Measurements from ENCODE around the gene XCL2. TPM values are rescaled to one million over a fixed set of nuclear protein-coding genes. Genes with fewer than 3 reads are reported as not detected.
"Not testable (repeated sequence)": the region's sequence is repeated elsewhere in the genome, so short reads cannot be mapped to it uniquely, and the experiment has no call there.

XCL2 gene
- total RNA-seq, 1 experiment from 2014 or later: not detected

GRCh38 chr1:168578531-168579185 is 34.9 kb upstream of the XCL2 start:
- CTCF ChIA-PET: interaction anchor here (1.5 kb wide), 1 partner anchor 236 kb away, joined by 5 read pairs; no protein-coding TSS in a partner anchor
- intact Hi-C loops (cut with micrococcal nuclease; ENCODE audit: unreplicated experiment); H3K4me1 Mint-ChIP-seq (ENCODE audit: low read depth, unreplicated experiment): not testable (repeated sequence)

GRCh38 chr1:168576245-168576688 is 32.5 kb upstream of the XCL2 start, which contains the start of gene XCL1:
Gene XCL1, plus strand, starts transcription at chr1:168576605. Its CDS starts 33 bp downstream, at chr1:168576638.
- H3K36me3 Mint-ChIP-seq (ENCODE audit: insufficient read depth, unreplicated experiment); H3K27me3 Mint-ChIP-seq (ENCODE audit: unreplicated experiment); H3K27ac Mint-ChIP-seq (ENCODE audit: unreplicated experiment); BruUV-seq (replicated peaks); DNase-seq; intact Hi-C loops (cut with micrococcal nuclease; ENCODE audit: unreplicated experiment); H3K4me1 Mint-ChIP-seq (ENCODE audit: low read depth, unreplicated experiment); H3K4me3 Mint-ChIP-seq (ENCODE audit: low read depth, unreplicated experiment); H3K9me3 Mint-ChIP-seq (ENCODE audit: low read depth, unreplicated experiment); CTCF ChIA-PET: not testable (repeated sequence)

More at GRCh38 chr1:168578531-168579185, 34.9 kb upstream of the XCL2 start:
- H3K9me3 Mint-ChIP-seq (ENCODE audit: low read depth, unreplicated experiment); DNase-seq; H3K4me3 Mint-ChIP-seq (ENCODE audit: low read depth, unreplicated experiment); H3K27ac Mint-ChIP-seq (ENCODE audit: unreplicated experiment); H3K36me3 Mint-ChIP-seq (ENCODE audit: insufficient read depth, unreplicated experiment); H3K27me3 Mint-ChIP-seq (ENCODE audit: unreplicated experiment); BruUV-seq (replicated peaks): not testable (repeated sequence)

- intact Hi-C loops (cut with micrococcal nuclease; ENCODE audit: unreplicated experiment): loop anchor here (1.0 to 2.0 kb wide), 2 partner anchors 135 to 231 kb away; no protein-coding TSS in a partner anchor
- H3K4me1 Mint-ChIP-seq (ENCODE audit: low read depth, unreplicated experiment); CTCF ChIA-PET; BruUV-seq (replicated peaks); H3K27ac Mint-ChIP-seq (ENCODE audit: unreplicated experiment); H3K9me3 Mint-ChIP-seq (ENCODE audit: low read depth, unreplicated experiment); H3K4me3 Mint-ChIP-seq (ENCODE audit: low read depth, unreplicated experiment); H3K36me3 Mint-ChIP-seq (ENCODE audit: insufficient read depth, unreplicated experiment); H3K27me3 Mint-ChIP-seq (ENCODE audit: unreplicated experiment): not testable (repeated sequence)
- TF ChIP-seq CTCF (IDR thresholded peaks at IDR 0.05; ENCODE audit: unreplicated experiment): peak; percentile 40
- peak; percentile 46 for DNase-seq
Observed at GRCh38 chr1:168574234-168574633, 30.4 kb upstream of the XCL2 start.

GRCh38 chr1:168572633-168573032 is 28.8 kb upstream of the XCL2 start:
- CTCF ChIA-PET: no interaction called here
- Mint-ChIP-seq H3K9me3 (ENCODE audit: low read depth, unreplicated experiment) (no peaks in the 10 kb centered on the region), H3K27me3 (ENCODE audit: unreplicated experiment) (no peaks in the 10 kb centered on the region), H3K4me1 (ENCODE audit: low read depth, unreplicated experiment) (peaks cover 8% of the 10 kb centered on the region), H3K27ac (ENCODE audit: unreplicated experiment) (no peak overlapping the region), H3K36me3 (ENCODE audit: insufficient read depth, unreplicated experiment) (no peaks in the 10 kb centered on the region), H3K4me3 (ENCODE audit: low read depth, unreplicated experiment) (no peak overlapping the region)
- DNase-seq: no peak
- BruUV-seq (replicated peaks): no TSS peak
- intact Hi-C loops (cut with micrococcal nuclease; ENCODE audit: unreplicated experiment): no loop called here
- no peak for TF ChIP-seq CTCF (IDR thresholded peaks at IDR 0.05; ENCODE audit: unreplicated experiment)

GRCh38 chr1:168570652-168571051 is 26.9 kb upstream of the XCL2 start:
- intact Hi-C loops (cut with micrococcal nuclease; ENCODE audit: unreplicated experiment): no loop called here
- no peak for DNase-seq
- H3K4me1 Mint-ChIP-seq (ENCODE audit: low read depth, unreplicated experiment): peaks cover 8% of the 10 kb centered on the region
- H3K4me3 Mint-ChIP-seq (ENCODE audit: low read depth, unreplicated experiment): no peak overlapping the region
- CTCF ChIA-PET: no interaction called here
- no peaks in the 10 kb centered on the region for H3K9me3 Mint-ChIP-seq (ENCODE audit: low read depth, unreplicated experiment)
- no peak overlapping the region for H3K27ac Mint-ChIP-seq (ENCODE audit: unreplicated experiment)
- no peaks in the 10 kb centered on the region for H3K27me3 Mint-ChIP-seq (ENCODE audit: unreplicated experiment)
- no peaks in the 10 kb centered on the region for H3K36me3 Mint-ChIP-seq (ENCODE audit: insufficient read depth, unreplicated experiment)
- TF ChIP-seq CTCF (IDR thresholded peaks at IDR 0.05; ENCODE audit: unreplicated experiment): no peak
- BruUV-seq (replicated peaks): no TSS peak

Measured in Calu3 (cell line).